ENCODE data around the gene SESTD1.
"Not testable (repeated sequence)": the region's sequence is repeated elsewhere in the genome, so short reads cannot be mapped to it uniquely, and the experiment has no call there.

SESTD1 gene

DNA sequence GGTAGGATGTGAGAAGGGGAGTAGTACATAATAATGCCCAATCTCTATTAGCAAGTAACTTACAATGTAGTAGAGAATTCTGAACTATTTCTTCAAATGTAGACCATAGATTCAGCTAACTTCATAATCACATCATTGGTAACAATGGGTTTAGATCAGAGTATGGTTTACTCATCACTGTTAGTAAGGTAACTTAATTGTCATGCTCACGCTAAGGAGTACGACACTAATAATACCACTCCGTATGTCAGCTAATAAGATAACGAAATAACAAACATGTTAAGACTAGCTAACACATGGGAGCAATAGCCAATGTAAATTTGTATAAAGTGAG is 158.3 kb downstream of the SESTD1 start:
- peaks cover 4% of the 10 kb centered on the region; the same call in 1 of the 2 replicates for H3K4me1 ChIP-seq (ENCODE audit: insufficient read depth, low read length)
- no peaks in the 10 kb centered on the region for H3K9me3 ChIP-seq (ENCODE audit: insufficient read depth, low read depth, low read length)
- no peaks in the 10 kb centered on the region for H3K27me3 ChIP-seq (ENCODE audit: insufficient read depth, low read length)
- H3K36me3 ChIP-seq (ENCODE audit: insufficient read depth, low read length) = peaks cover 25% of the 10 kb centered on the region
- H3K27ac ChIP-seq (ENCODE audit: low read depth, low read length) = no peak overlapping the region
- no peak overlapping the region for H3K4me3 ChIP-seq (ENCODE audit: low read length)
- 100% methylated on average over 1 of the region's 4 CpGs for WGBS
- no peak overlapping the region for H3K9ac ChIP-seq (ENCODE audit: low read depth, low read length)

DNA sequence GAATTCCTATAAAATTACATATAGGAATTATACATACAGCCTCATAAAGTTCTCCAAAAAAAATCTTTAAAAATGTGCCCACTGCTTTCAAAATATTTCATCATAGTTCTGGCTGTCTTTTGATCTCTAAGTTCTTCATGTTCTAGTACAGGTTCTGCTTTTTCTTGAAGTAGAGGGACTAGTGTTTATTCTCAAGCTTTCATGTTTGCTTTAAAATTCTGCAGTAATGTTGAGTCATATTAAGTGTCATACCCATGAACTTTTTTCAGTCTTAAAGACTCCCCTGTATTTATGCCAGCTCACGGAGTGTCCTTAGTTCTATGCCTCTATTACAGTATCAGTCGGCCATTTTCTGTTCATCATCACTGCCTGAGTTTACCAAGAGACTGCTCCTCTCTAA is 159.9 kb downstream of the SESTD1 start:
- Histone ChIP-seq H3K4me1 (ENCODE audit: insufficient read depth, low read length) (peaks cover 4% of the 10 kb centered on the region; the same call in 1 of the 2 replicates), H3K36me3 (ENCODE audit: insufficient read depth, low read length) (peaks cover 15% of the 10 kb centered on the region), H3K4me3 (ENCODE audit: low read length) (no peak overlapping the region), H3K9me3 (ENCODE audit: insufficient read depth, low read depth, low read length) (no peaks in the 10 kb centered on the region), H3K27me3 (ENCODE audit: insufficient read depth, low read length) (no peaks in the 10 kb centered on the region), H3K9ac (ENCODE audit: low read depth, low read length) (no peak overlapping the region), H3K27ac (ENCODE audit: low read depth, low read length) (no peak overlapping the region)
- WGBS = 97% methylated on average over 2 of the region's 2 CpGs

DNA sequence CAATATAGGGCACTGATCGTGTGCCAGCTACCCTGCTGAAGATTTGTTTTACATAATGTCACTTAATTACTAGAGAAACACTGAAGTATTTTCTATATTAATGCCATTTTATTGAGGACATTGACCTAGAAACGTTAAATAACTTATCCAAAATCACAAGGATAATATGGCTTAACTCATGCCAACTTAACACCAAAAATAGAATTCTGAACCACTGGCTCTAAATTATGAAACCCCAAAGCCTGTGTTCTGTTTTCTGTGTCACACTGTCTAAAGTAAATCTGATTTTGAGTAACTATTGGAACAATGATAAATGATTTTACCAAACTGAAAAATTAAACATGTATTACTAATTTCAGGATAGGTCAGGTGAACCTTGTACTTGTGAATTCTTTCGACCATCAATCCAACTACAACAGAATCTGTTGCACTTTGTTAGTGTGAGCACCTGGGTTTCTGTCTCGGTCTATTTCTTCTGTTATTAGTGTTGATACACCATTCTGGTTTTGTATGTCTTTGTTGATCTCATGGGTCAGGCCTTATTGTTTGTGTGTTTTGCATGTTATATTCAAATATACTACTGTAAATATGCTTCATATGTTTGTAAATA is 166.4 kb downstream of the SESTD1 start:
- H3K9me3 ChIP-seq (ENCODE audit: insufficient read depth, low read depth, low read length) = peaks cover 11% of the 10 kb centered on the region; the same call in 1 of the 2 replicates
- no peaks in the 10 kb centered on the region for H3K36me3 ChIP-seq (ENCODE audit: insufficient read depth, low read length)
- no peak overlapping the region for H3K27ac ChIP-seq (ENCODE audit: low read depth, low read length)
- H3K4me3 ChIP-seq (ENCODE audit: low read length) = no peak overlapping the region
- H3K4me1 ChIP-seq (ENCODE audit: insufficient read depth, low read length) = no peaks in the 10 kb centered on the region
- H3K9ac ChIP-seq (ENCODE audit: low read depth, low read length) = no peak overlapping the region
- no peaks in the 10 kb centered on the region for H3K27me3 ChIP-seq (ENCODE audit: insufficient read depth, low read length)
- 97% methylated on average over 3 of the region's 4 CpGs for WGBS

DNA sequence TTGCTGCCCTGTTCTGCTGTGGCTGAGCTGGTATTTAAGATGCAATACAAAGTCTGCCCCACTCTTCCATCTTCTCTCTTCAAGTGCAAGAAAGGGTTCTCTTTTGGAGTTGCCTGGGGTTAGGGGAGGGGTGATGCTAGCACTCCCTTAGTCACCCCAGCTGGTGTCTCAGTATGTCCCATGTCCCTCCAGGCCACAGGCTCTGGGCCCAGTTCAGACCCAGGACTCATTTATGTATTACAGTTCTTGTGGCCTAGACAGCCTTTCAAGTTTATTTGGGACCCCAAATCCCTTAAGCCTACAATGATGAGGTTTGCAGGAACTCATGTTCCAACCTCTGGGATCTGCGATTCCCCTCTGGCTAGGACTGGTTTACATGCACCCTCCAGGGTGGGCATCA is 167.5 kb downstream of the SESTD1 start:
- Histone ChIP-seq H3K27ac (ENCODE audit: low read depth, low read length) (no peak overlapping the region), H3K4me3 (ENCODE audit: low read length) (no peak overlapping the region), H3K9me3 (ENCODE audit: insufficient read depth, low read depth, low read length) (peaks cover 19% of the 10 kb centered on the region), H3K4me1 (ENCODE audit: insufficient read depth, low read length) (no peaks in the 10 kb centered on the region), H3K9ac (ENCODE audit: low read depth, low read length) (no peak overlapping the region), H3K36me3 (ENCODE audit: insufficient read depth, low read length) (no peaks in the 10 kb centered on the region), H3K27me3 (ENCODE audit: insufficient read depth, low read length) (no peaks in the 10 kb centered on the region)
- 95% methylated on average over 1 of the region's 1 CpG for WGBS

DNA sequence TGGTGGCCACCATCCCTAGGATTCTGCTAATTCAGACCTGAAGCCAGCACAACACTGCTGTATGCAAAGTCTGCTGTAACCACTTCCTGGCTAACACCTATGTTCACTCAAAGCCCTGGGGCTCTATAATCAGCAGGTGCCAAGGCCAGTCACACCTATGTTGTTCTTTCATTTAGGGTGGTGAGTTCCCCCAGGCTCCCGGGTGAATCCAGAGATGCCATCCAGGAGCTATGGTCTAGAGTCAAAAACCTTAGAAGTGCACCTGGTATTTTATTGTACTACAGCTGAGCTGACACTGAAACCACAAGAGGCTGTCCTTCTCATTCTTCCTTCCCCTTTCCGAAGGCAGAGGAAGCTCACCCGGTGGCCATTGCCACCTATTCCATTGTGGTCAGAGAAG is 168.5 kb downstream of the SESTD1 start:
- Histone ChIP-seq H3K9ac (ENCODE audit: low read depth, low read length) (no peak overlapping the region), H3K4me1 (ENCODE audit: insufficient read depth, low read length) (no peaks in the 10 kb centered on the region), H3K9me3 (ENCODE audit: insufficient read depth, low read depth, low read length) (peaks cover 19% of the 10 kb centered on the region), H3K27ac (ENCODE audit: low read depth, low read length) (no peak overlapping the region), H3K36me3 (ENCODE audit: insufficient read depth, low read length) (no peaks in the 10 kb centered on the region), H3K27me3 (ENCODE audit: insufficient read depth, low read length) (no peaks in the 10 kb centered on the region), H3K4me3 (ENCODE audit: low read length) (no peak overlapping the region)
- 97% methylated on average over 3 of the region's 3 CpGs for WGBS

DNA sequence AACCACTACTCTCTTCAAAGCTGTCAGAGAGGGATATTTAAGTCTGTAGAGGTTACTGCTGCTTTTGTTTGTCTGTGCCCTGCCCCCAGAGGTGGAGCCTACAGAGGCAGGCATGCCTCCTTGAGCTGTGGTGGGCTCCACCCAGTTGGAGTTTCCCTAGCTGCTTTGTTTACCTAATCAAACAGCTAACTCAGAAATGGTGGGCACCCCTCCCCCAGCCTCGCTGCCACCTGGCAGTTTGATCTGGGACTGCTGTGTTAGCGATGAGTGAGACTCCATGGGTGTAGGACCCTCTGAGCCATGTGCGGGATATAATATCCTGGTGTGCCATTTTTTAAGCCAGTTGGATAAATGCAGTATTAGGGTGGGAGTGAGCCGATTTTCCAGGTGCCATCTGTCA is 171.7 kb downstream of the SESTD1 start:
- not testable (repeated sequence) for H3K9ac ChIP-seq (ENCODE audit: low read depth, low read length); H3K4me3 ChIP-seq (ENCODE audit: low read length); H3K4me1 ChIP-seq (ENCODE audit: insufficient read depth, low read length); H3K27me3 ChIP-seq (ENCODE audit: insufficient read depth, low read length); H3K27ac ChIP-seq (ENCODE audit: low read depth, low read length); H3K36me3 ChIP-seq (ENCODE audit: insufficient read depth, low read length)
- peaks cover 19% of the 10 kb centered on the region for H3K9me3 ChIP-seq (ENCODE audit: insufficient read depth, low read depth, low read length)
- WGBS = 95% methylated on average over 4 of the region's 4 CpGs

DNA sequence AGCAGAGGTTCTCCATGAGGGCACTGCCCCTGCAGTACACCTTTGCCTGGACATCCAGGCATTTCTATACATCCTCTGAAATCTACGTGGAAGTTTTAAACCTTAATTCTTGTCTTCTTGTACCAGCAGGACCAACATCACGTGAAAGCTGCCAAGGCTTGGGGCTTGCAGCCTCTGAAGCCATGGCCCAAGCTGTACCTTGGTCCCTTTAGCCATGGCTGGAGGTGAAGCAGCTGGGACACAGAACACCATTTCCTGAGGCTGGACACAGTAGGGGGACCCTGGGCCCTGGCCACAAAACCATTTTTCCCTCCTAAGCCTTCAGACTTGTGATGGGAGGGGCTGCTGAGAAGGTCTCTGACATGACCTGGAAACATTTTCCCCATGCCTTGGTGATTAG is 181.9 kb downstream of the SESTD1 start:
- H3K4me1 ChIP-seq (ENCODE audit: insufficient read depth, low read length) = no peaks in the 10 kb centered on the region
- WGBS = 96% methylated on average over 2 of the region's 2 CpGs
- H3K9ac ChIP-seq (ENCODE audit: low read depth, low read length) = no peak overlapping the region
- H3K9me3 ChIP-seq (ENCODE audit: insufficient read depth, low read depth, low read length) = no peaks in the 10 kb centered on the region
- H3K4me3 ChIP-seq (ENCODE audit: low read length) = no peak overlapping the region
- H3K27me3 ChIP-seq (ENCODE audit: insufficient read depth, low read length) = no peaks in the 10 kb centered on the region
- no peak overlapping the region for H3K27ac ChIP-seq (ENCODE audit: low read depth, low read length)
- H3K36me3 ChIP-seq (ENCODE audit: insufficient read depth, low read length) = no peaks in the 10 kb centered on the region

DNA sequence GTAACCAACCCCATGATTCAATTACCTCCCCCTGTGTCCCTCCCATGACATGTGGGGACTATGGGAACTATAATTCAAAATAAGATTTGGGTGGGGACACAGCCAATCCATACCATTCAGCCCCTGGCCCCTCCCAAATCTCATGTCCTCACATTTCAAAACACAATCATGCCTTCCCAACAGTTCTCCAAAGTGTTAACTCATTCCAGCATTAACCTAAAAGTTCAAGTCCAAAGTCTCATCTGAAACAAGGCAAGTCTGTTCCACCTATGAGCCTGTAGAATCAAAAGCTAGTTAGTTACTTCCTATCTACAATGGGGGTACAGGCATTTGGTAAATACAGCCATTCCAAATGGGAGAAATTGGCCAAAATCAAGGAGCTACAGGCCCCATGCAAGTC is 182.7 kb downstream of the SESTD1 start:
- Histone ChIP-seq H3K9me3 (ENCODE audit: insufficient read depth, low read depth, low read length) (no peaks in the 10 kb centered on the region), H3K4me1 (ENCODE audit: insufficient read depth, low read length) (no peaks in the 10 kb centered on the region), H3K27me3 (ENCODE audit: insufficient read depth, low read length) (no peaks in the 10 kb centered on the region), H3K36me3 (ENCODE audit: insufficient read depth, low read length) (no peaks in the 10 kb centered on the region), H3K27ac (ENCODE audit: low read depth, low read length) (no peak overlapping the region), H3K4me3 (ENCODE audit: low read length) (no peak overlapping the region), H3K9ac (ENCODE audit: low read depth, low read length) (no peak overlapping the region)

DNA sequence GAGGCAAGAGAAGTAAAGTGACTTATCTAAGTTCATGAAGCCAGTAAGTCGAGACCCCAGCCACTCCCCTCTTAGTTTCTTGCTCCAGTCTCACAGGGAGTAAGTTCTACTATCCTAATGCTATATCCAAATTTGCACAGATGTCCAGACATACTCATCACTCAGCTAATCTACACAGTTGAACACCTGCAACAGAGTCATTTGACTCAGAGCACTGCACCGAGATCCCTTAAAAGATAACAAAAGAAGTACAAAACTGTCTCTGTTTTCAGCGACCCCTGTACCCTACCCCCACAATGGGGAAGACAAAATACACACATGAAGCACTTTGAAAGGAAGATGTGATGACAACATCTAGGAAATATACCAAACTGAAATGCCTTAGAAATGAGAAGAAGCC is 192.1 kb downstream of the SESTD1 start:
- no peaks in the 10 kb centered on the region for H3K27me3 ChIP-seq (ENCODE audit: insufficient read depth, low read length)
- WGBS = 93% methylated on average over 3 of the region's 3 CpGs

DNA sequence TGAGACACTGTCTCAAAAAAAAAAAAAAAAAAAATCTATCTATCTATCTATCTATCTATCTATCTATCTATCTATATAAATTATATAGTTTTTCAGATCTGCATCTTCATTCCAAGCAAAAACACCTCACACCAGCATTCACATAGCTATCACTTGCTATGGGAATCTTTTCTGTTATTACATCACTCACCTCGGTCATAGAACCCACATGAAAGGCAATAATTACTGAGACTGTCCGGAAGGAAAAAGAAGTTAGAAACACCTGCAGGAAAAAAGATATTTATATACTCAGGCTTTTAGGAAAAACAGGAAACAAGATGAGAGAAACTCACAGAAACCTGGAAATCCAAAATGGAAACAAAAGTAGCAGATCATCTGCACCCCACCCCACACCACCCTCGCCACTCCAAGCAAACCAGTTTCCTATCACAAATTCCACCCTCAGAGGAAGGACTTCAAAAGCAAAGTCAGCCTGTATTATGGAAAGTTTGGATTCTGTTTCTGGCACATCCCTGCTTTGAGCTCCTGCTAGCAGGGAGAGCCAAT is 192.7 kb downstream of the SESTD1 start:
- H3K9me3 ChIP-seq (ENCODE audit: insufficient read depth, low read depth, low read length) = peaks cover 10% of the 10 kb centered on the region
- no peak overlapping the region for H3K4me3 ChIP-seq (ENCODE audit: low read length)
- 97% methylated on average over 2 of the region's 3 CpGs for WGBS
- no peaks in the 10 kb centered on the region for H3K4me1 ChIP-seq (ENCODE audit: insufficient read depth, low read length)
- no peak overlapping the region for H3K9ac ChIP-seq (ENCODE audit: low read depth, low read length)
- no peaks in the 10 kb centered on the region; the same call in 1 of the 2 replicates for H3K36me3 ChIP-seq (ENCODE audit: insufficient read depth, low read length)
- no peaks in the 10 kb centered on the region for H3K27me3 ChIP-seq (ENCODE audit: insufficient read depth, low read length)
- no peak overlapping the region for H3K27ac ChIP-seq (ENCODE audit: low read depth, low read length)

More for the DNA sequence above, 192.1 kb downstream of the SESTD1 start:
- Histone ChIP-seq H3K9ac (ENCODE audit: low read depth, low read length) (no peak overlapping the region), H3K4me3 (ENCODE audit: low read length) (no peak overlapping the region), H3K27ac (ENCODE audit: low read depth, low read length) (no peak overlapping the region), H3K36me3 (ENCODE audit: insufficient read depth, low read length) (no peaks in the 10 kb centered on the region; the same call in 1 of the 2 replicates), H3K4me1 (ENCODE audit: insufficient read depth, low read length) (no peaks in the 10 kb centered on the region), H3K9me3 (ENCODE audit: insufficient read depth, low read depth, low read length) (peaks cover 5% of the 10 kb centered on the region)

DNA sequence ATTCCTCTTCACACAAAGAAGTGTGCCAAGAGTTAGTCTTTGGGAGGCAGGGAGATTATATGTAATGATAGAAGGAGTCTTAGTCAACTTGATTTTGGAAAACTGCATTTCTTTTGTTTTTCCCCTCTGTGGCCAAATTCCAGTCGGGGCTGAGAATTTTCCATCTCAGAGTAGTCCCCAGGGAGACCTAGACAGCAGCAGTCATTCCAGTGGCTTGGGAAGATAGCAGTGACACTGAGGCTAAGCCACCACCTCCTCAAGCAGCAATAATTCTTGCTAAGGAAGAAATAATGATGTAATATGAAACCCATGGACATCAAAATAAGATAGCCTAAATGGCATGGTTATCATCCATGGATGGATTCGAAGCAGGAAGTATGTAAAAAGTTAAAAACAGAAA is 193.7 kb downstream of the SESTD1 start:
- H3K9ac ChIP-seq (ENCODE audit: low read depth, low read length) = no peak overlapping the region
- WGBS = 77% methylated on average over 2 of the region's 2 CpGs
- H3K9me3 ChIP-seq (ENCODE audit: insufficient read depth, low read depth, low read length) = peaks cover 10% of the 10 kb centered on the region
- H3K27me3 ChIP-seq (ENCODE audit: insufficient read depth, low read length) = no peaks in the 10 kb centered on the region
- H3K4me3 ChIP-seq (ENCODE audit: low read length) = no peak overlapping the region
- H3K36me3 ChIP-seq (ENCODE audit: insufficient read depth, low read length) = no peaks in the 10 kb centered on the region; the same call in 1 of the 2 replicates
- H3K27ac ChIP-seq (ENCODE audit: low read depth, low read length) = no peak overlapping the region
- no peaks in the 10 kb centered on the region for H3K4me1 ChIP-seq (ENCODE audit: insufficient read depth, low read length)

DNA sequence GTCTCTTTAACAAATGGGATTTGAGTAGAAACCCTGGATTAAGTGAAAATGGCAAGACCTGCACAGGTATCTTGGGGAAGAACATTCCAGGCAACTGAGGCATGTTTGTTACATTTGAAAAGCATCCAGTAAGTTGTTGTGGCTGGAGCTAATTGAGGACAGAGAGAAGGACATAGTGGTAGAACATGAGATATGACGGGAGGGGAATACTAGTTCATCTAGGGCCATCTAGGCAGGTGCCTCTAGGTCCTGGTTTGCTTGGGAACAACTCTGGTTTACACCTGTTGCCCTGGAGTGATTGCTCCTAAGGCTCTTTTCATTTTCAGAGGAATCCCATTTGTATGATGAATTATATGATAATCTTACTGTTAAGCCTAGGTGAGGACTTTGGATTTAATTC is 194.9 kb downstream of the SESTD1 start:
- no peak overlapping the region for H3K9ac ChIP-seq (ENCODE audit: low read depth, low read length)
- no peaks in the 10 kb centered on the region; the same call in 1 of the 2 replicates for H3K36me3 ChIP-seq (ENCODE audit: insufficient read depth, low read length)
- H3K4me1 ChIP-seq (ENCODE audit: insufficient read depth, low read length) = no peaks in the 10 kb centered on the region
- no peaks in the 10 kb centered on the region for H3K27me3 ChIP-seq (ENCODE audit: insufficient read depth, low read length)
- H3K4me3 ChIP-seq (ENCODE audit: low read length) = no peak overlapping the region
- 54% methylated on average over 1 of the region's 1 CpG for WGBS
- no peak overlapping the region for H3K27ac ChIP-seq (ENCODE audit: low read depth, low read length)
- peaks cover 10% of the 10 kb centered on the region for H3K9me3 ChIP-seq (ENCODE audit: insufficient read depth, low read depth, low read length)
